ENCODE results near the gene IFT27.

DNA sequence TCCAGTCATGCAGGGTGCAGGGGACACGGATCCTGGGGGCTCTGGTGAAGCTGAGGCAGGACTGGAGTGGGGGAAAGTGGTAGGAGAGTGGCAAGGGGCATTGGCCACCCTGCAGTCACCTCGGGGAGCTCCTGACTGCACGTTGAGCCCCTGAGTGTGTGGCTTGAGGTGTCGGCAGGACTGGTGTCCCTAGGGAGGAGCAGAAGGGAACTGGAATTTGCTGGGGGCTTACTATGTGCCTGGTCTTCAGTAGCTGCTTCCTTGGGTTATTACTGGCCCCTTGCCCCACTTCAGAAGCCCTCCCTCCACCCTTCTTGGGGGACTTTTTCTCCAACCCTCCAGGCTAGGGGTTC, 31.5 kb downstream of the IFT27 start:
- TF ChIP-seq EZH2phosphoT487 (IDR thresholded peaks at IDR 0.05; ENCODE audit: borderline replicate concordance, low read length) (no peak), EZH2 (IDR thresholded peaks at IDR 0.05; ENCODE audit: low read length, unreplicated experiment) (no peak)
